ENCODE results near the gene NLRP1. TPM values are rescaled to one million over a fixed set of nuclear protein-coding genes. Genes with fewer than 3 reads are reported as not detected.

Gene NLRP1
- total RNA-seq, 4 donors from 2014 or later, result 3.6 to 7.7 (median 6.9) TPM

GRCh38 chr17:5466295-5466694 lies 118.0 kb downstream of the NLRP1 start:
- H3K27me3 ChIP-seq, result no peaks in the 10 kb centered on the region
- peaks cover 21 to 23% of the 10 kb centered on the region in 2 donors for H3K4me1 ChIP-seq
- in situ Hi-C loops (cut with MboI; ENCODE audit: low sequenced_read_pairs in 4 of 4) (no loop called here), intact Hi-C loops (cut with DNase I; ENCODE audit: low total_unique reads) (no loop called here)
- no peak for TF ChIP-seq POLR2A (IDR thresholded peaks at IDR 0.05)
- TF ChIP-seq, protein P1, sequence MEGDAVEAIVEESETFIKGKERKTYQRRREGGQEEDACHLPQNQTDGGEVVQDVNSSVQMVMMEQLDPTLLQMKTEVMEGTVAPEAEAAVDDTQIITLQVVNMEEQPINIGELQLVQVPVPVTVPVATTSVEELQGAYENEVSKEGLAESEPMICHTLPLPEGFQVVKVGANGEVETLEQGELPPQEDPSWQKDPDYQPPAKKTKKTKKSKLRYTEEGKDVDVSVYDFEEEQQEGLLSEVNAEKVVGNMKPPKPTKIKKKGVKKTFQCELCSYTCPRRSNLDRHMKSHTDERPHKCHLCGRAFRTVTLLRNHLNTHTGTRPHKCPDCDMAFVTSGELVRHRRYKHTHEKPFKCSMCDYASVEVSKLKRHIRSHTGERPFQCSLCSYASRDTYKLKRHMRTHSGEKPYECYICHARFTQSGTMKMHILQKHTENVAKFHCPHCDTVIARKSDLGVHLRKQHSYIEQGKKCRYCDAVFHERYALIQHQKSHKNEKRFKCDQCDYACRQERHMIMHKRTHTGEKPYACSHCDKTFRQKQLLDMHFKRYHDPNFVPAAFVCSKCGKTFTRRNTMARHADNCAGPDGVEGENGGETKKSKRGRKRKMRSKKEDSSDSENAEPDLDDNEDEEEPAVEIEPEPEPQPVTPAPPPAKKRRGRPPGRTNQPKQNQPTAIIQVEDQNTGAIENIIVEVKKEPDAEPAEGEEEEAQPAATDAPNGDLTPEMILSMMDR (IDR thresholded peaks at IDR 0.05 in 4 of 5, conservative IDR thresholded peaks at IDR 0.05 in 1 of 5), result no peak
- no peak overlapping the region for H3K4me3 ChIP-seq
- no peak overlapping the region for H3K27ac ChIP-seq
- peaks cover 0 to 5% of the 10 kb centered on the region in 2 donors for H3K36me3 ChIP-seq
- H3K9me3 ChIP-seq, result no peaks in the 10 kb centered on the region
- DNase-seq (no peak), ATAC-seq (no peak)

DNA sequence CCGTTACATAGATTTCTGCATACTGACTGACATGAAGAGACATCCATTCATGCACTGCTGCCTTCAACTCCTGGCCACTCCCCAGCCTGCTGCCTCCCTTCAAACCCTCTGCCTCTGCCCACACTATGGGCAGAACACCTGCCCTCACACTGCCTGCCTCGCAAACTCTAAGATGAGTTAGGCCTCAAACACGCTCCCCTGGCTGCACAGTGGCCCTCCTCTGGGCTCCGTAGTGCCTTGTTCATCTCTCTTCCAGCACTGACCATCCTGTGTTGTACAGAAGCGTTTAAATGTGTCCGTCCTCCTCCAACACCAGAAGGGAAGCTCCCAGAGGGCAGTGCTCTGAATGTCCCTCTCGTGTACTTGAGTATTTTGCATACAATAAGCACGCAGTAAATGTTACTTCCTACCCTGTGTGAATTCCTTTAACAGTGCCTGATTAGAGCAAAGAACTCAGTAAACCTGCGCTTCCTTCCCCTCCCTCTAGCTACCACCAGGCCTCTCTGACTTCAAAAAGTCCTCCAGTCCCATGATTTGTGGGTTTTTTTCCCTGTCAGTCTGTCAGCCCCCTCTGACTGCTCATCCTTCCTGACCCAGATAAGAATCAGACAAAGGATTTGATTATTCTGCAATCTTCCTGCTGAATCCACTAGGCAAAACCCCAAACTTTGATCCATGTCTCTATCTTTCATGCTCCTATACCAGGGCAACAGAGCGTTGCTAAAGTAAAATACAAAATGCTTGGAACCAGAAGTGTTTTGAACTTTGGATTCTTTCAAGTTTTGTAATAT lies 119.4 kb downstream of the NLRP1 start:
- peaks cover 21 to 23% of the 10 kb centered on the region in 2 donors for H3K4me1 ChIP-seq
- no peaks in the 10 kb centered on the region for H3K9me3 ChIP-seq
- no peak overlapping the region for H3K4me3 ChIP-seq
- in situ Hi-C loops (cut with MboI; ENCODE audit: low sequenced_read_pairs in 4 of 4), result no loop called here
- no peak for DNase-seq
- no peaks in the 10 kb centered on the region for H3K27me3 ChIP-seq
- peaks cover 0 to 14% of the 10 kb centered on the region in 2 donors for H3K36me3 ChIP-seq
- TF ChIP-seq POLR2A (IDR thresholded peaks at IDR 0.05), result no peak
- TF ChIP-seq, protein P1 (IDR thresholded peaks at IDR 0.05 in 4 of 5, conservative IDR thresholded peaks at IDR 0.05 in 1 of 5), result no peak
- ATAC-seq, result no peak
- intact Hi-C loops (cut with DNase I; ENCODE audit: low total_unique reads), result no loop called here
- H3K27ac ChIP-seq, result no peak overlapping the region

Other genes with a start within 250 kb of the NLRP1 start
- 100 to 1,000 TPM; 140 to 197 (median 166) TPM for gene NUP88, start 164.8 kb downstream of the NLRP1 start, total RNA-seq
- gene RPAIN, start 164.3 kb downstream of the NLRP1 start, total RNA-seq, result 10 to 100 TPM; 45.3 to 66.7 (median 53.7) TPM
- 100 to 1,000 TPM; 102 to 200 (median 134) TPM for gene C1QBP, start 145.4 kb downstream of the NLRP1 start, total RNA-seq
- 10 to 100 TPM in 2 of 4 donors, 1 to 10 TPM in 2; 5.9 to 10.9 (median 9.2) TPM for gene DHX33, start 115.5 kb downstream of the NLRP1 start, total RNA-seq
- 10 to 100 TPM; 26.5 to 33.9 (median 31.7) TPM for gene DERL2, start 98.3 kb downstream of the NLRP1 start, total RNA-seq
- gene MIS12, start 97.9 kb downstream of the NLRP1 start, total RNA-seq, result 10 to 100 TPM in 3 of 4 donors, 1 to 10 TPM in 1; 9.1 to 45.3 (median 19.3) TPM